NCI-H1105 treated with DMSO at 0.1 percent for 48 hours (cell line): ENCODE measurements around the gene ZNF66.
"Not testable (repeated sequence)": the region's sequence is repeated elsewhere in the genome, so short reads cannot be mapped to it uniquely, and the experiment has no call there.

Source experiments
- DNase-seq: peaks from one replicate; lab custom pipeline; 2025; lab: John Stamatoyannopoulos, UW

The ZNF66 gene

DNA sequence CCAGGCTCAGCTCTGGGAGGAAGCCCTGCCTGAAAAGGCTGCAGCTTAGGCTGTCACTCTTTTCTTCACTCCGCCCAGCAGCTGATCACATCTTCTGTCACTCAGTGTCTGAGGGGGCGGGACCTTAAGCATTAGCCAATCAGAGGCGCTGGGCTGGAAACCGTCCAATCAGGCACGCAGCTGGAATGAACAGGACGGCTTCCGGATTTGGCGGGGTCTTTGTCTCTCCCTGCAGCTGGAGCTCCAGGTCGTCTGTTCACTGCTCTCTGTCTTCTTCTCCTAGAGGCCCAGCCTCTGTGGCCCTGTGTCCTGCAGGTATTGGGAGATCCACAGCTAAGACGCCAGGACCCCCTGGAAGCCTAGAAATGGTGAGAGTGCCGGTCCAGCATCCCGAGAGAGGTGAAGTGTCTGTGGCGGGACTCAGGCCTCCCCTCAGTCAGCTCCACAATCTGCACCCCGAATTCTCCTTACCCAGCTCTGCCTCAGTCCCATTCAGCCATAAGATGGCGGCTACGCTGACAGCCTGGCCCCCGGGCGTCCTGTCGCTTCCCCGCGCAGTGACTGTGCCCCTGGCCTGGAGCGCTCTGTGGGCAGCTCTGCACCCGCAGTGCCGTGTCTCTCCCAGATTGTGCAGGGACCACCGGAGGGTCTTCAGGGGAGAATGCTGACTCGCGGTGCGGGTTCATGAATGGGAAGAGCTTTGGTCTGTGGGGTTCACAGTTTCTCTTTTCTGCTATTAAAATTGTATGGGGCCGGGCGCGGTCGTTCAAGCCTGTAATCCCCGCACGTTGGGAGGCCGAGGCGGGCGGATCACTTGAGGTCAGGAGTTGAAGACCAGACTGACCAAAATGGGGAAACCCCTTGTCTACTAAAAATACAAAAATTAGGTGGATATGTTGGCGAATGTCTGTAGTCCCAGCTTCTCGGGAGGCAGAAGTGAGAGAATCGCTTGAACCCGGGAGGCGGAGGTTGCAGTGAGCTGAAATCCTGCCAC lies at the start of gene ZNF66:
TSS of gene ZNF66 (plus strand) at position 222 of the 994 bp plus-strand sequence. CDS start at position 366, 144 bp downstream.
- peak; percentile 96 for DNase-seq

DNA sequence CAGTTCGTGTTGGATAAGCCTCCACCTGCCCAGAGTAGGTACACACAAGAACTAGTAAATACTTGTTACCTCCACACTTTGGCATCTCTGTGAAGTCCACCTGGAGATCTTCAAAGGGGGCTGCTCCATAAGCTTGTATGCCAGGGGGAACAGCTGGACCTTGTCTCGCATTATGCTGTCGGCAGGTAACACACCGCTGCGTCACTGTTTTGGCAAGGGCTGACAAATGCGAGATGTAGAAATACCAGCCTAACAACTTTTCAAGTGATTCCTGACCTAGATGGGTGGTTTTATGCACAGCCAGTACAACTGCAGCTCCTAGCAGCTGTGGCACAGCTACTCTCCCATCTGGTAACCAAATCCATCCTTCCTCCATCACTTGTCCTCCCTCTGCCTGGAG lies 25.9 kb upstream of the ZNF66 start:
- not testable (repeated sequence) for DNase-seq

- not testable (repeated sequence) for DNase-seq
These were observed 23.8 kb upstream of the ZNF66 start for GRCh38 chr19:20752291-20752690.

DNA sequence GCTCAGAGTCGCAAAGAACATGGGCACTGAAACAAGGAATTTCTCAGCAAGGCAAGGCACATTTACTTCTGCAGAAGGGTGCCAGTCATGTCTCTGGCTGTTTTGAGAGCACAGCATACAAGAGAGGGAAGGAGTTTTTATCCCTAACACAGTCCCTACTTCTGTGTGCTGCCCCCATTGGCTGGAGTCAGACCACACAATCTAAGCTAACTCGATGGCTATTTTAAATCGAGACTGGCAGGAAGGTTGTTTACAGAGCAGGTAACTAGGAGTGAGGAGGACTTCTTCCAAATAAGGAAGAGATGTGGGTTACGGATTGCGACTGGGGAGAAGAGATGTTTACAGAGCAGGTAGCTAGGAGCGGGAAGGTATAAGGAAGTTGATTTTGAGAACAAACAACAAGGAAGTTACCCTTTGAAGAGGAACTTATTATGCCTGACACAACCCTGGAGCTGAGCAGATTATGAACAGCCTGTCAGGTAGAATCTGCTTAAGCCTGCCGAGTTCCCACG lies 6.8 kb upstream of the ZNF66 start:
- not testable (repeated sequence) for DNase-seq

- no peak for DNase-seq
These were observed 11.7 kb downstream of the ZNF66 start for GRCh38 chr19:20787786-20788185.

DNA sequence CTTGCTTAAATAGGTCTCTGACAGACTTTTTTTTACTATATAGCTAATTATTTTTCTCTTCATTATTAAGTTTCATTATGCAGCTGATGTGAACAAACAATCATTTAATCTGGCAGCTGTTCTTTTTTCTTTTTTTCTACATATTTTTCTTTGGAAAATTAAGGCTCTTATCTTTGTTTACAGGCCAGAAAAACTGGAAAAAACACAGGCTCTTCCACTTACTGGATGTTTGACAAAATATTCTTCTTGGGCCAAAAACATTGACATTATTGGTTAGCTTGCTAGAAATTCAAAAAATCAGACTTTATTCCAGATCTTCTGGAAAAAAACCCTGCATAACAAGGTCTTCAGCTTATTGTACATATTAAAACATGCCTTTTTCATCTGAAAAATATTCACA lies 15.7 kb downstream of the ZNF66 start:
- peak; percentile 11 for DNase-seq

GRCh38 chr19:20806311-20807262 lies 30.5 kb downstream of the ZNF66 start:
- peak; percentile 1 for DNase-seq

DNA sequence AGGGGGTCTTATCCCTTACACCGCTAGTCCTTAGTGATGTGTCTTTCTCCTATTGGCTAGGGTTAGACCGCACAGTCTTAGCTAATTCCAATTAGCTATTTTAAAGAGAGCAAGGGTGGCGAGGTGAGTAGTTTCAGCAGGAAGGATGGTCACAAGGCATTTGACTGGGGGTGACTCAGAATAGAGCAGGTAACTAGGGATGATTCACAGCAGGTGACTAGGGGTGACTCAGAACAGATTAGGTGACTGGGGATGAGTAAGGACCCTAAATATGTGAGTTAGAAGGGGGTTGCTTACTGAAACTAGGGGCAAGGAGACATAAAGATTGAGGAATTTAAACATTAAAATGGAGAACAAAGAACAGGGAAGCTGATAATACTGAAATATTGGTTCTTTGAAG lies 64.3 kb downstream of the ZNF66 start:
- no peak for DNase-seq
